Measurements from ENCODE around the gene CCDC148. TPM values are rescaled to one million over a fixed set of nuclear protein-coding genes. Genes with fewer than 3 reads are reported as not detected.
"Not testable (repeated sequence)": the region's sequence is repeated elsewhere in the genome, so short reads cannot be mapped to it uniquely, and the experiment has no call there.

Gene CCDC148
- total RNA-seq, 4 donors from 2014 or later, result not detected

DNA sequence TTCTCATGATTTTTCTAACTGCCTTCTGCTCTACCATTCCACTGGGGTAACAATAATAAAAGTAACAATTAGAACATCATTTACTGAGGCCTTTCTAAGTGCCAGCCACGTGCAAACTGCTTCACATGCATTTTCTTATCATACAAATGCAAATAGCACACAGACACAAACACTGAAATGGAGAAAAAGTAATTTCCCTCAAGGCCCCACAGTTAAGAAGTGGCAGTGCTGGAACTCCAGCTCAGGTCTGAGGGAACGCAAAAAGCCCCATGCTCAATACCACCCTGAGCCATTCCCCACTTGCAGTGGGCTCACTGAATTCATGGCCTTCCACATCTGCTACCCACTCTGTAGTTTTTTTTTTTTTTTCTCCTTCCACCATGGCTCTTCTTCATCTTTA, 214.3 kb downstream of the CCDC148 start:
- TF ChIP-seq, protein P1, sequence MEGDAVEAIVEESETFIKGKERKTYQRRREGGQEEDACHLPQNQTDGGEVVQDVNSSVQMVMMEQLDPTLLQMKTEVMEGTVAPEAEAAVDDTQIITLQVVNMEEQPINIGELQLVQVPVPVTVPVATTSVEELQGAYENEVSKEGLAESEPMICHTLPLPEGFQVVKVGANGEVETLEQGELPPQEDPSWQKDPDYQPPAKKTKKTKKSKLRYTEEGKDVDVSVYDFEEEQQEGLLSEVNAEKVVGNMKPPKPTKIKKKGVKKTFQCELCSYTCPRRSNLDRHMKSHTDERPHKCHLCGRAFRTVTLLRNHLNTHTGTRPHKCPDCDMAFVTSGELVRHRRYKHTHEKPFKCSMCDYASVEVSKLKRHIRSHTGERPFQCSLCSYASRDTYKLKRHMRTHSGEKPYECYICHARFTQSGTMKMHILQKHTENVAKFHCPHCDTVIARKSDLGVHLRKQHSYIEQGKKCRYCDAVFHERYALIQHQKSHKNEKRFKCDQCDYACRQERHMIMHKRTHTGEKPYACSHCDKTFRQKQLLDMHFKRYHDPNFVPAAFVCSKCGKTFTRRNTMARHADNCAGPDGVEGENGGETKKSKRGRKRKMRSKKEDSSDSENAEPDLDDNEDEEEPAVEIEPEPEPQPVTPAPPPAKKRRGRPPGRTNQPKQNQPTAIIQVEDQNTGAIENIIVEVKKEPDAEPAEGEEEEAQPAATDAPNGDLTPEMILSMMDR (IDR thresholded peaks at IDR 0.05), result no peak
- TF ChIP-seq POLR2A (IDR thresholded peaks at IDR 0.05), result no peak
- no peak overlapping the region for H3K4me3 ChIP-seq
- no peaks in the 10 kb centered on the region for H3K36me3 ChIP-seq
- no peaks in the 10 kb centered on the region for H3K9me3 ChIP-seq
- no peak overlapping the region for H3K27ac ChIP-seq
- no peaks in the 10 kb centered on the region for H3K4me1 ChIP-seq
- no peak for DNase-seq
- H3K27me3 ChIP-seq, result no peaks in the 10 kb centered on the region

DNA sequence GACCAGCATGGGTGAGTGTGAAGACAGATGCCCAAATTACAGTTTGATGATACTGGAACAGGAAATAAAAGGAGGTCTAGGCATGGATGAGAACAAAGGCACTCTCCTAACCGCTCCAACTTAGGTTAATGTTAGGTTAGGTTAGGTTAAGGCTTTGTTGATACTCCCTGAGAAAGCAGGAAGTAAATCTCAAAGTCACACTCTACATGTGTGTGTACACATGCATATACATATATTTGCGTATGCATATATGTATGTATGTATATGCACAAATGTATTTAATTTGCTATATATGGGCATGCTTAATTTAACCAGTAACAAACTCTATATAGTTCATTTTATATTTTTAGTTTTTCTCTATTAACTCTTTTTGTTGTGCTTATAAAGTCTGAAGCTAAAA, 215.6 kb downstream of the CCDC148 start:
- Histone ChIP-seq H3K27me3 (no peaks in the 10 kb centered on the region), H3K4me3 (no peak overlapping the region), H3K9me3 (no peaks in the 10 kb centered on the region), H3K4me1 (no peaks in the 10 kb centered on the region), H3K27ac (no peak overlapping the region), H3K36me3 (no peaks in the 10 kb centered on the region)
- TF ChIP-seq POLR2A (IDR thresholded peaks at IDR 0.05), result no peak
- TF ChIP-seq, protein P1 (IDR thresholded peaks at IDR 0.05), result no peak
- DNase-seq, result no peak

DNA sequence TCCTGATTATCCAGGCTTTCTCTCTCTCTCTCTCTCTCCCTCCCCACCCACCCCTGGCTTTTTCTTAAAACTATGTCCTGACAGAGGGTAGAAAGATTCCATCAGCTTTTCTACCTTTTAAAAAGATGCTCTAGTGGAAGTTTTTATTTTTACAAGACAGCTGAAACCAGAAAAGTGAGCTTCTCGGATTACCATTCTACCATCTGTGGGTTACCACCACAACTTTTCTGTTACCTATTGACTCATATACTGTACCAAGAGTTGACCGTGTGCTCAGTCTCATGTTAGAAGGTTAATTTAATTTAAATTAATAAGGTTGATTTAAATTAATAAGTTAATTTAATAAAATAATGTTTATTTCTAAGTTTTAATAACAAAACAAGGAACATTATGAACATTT, 217.3 kb downstream of the CCDC148 start:
- Histone ChIP-seq H3K36me3 (no peaks in the 10 kb centered on the region), H3K4me1 (no peaks in the 10 kb centered on the region), H3K4me3 (no peak overlapping the region), H3K27ac (no peak overlapping the region), H3K9me3 (no peaks in the 10 kb centered on the region), H3K27me3 (no peaks in the 10 kb centered on the region)
- TF ChIP-seq, protein P1 (IDR thresholded peaks at IDR 0.05), result no peak
- TF ChIP-seq POLR2A (IDR thresholded peaks at IDR 0.05), result no peak
- no peak for DNase-seq

DNA sequence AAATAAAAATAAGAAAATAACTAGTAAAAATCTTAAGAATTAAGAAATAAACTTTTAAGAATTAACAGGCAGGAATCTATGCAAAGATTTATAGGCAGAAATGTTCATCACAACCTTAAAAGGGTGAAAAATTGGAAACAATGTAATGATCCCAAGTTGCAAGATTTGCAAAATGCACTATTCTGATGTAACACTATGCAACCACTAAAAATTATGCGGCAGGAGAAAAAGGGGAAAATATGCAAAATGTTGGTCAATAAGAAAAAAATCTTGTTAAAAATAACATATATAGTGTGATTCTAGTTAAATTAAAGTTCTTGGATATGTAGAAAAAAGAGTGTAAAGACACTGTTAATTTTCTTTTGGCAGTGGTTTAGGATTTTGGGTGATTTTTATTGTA, 222.1 kb downstream of the CCDC148 start:
- TF ChIP-seq POLR2A (IDR thresholded peaks at IDR 0.05), result no peak
- TF ChIP-seq, protein P1 (IDR thresholded peaks at IDR 0.05), result no peak
- H3K4me3 ChIP-seq, result no peak overlapping the region

DNA sequence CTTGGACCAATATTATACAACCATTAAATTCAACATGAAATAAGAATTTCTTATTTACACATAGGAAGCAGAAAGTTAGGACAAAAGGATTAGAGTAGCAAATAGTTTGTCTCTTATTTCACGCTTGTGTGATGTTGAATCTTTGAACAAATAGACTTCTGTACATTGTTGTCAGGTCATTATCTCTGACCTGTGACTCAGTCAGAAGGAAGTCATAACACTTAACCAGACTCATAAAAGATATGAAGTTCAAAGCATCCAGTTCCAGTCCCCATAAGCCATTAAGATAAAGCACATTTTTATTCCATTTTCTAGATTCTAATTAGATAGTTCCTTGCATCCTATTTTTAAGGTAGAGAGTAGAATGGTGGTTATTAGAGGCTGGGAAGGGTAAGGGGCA, 224.1 kb downstream of the CCDC148 start:
- Histone ChIP-seq H3K9me3 (no peaks in the 10 kb centered on the region), H3K27me3 (no peaks in the 10 kb centered on the region), H3K4me3 (no peak overlapping the region), H3K36me3 (no peaks in the 10 kb centered on the region), H3K4me1 (no peaks in the 10 kb centered on the region), H3K27ac (no peak overlapping the region)
- no peak for TF ChIP-seq POLR2A (IDR thresholded peaks at IDR 0.05)
- TF ChIP-seq, protein P1 (IDR thresholded peaks at IDR 0.05), result no peak
- no peak for DNase-seq

More for the DNA sequence above, 222.1 kb downstream of the CCDC148 start:
- no peaks in the 10 kb centered on the region for H3K27me3 ChIP-seq
- no peaks in the 10 kb centered on the region for H3K9me3 ChIP-seq
- no peak for DNase-seq
- no peaks in the 10 kb centered on the region for H3K36me3 ChIP-seq
- no peaks in the 10 kb centered on the region for H3K4me1 ChIP-seq
- H3K27ac ChIP-seq, result no peak overlapping the region

DNA sequence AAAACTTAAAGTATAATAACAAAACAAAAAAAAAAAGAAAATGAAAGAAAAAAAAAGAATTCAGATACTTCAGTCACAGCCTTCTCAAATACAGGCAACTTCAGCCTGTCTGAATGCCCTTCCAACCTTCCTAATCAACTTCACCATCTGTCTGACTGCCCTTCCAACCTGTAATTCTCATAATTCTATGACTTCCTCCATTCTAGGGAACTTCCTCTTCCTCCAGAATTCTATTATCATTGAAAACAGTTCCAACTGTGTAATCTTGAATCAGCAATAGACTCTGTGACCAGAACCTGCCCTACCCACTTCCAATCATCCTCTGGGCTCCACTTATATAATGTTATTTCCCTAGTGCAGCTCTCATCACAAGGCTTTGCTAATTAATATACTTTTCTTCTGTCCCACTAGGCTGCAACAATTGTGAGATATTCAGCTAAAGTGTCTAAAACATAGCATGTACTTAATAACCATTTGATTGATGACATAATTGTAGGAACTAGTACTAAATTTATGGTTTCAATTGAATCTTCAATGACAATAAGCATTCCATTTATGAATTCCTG, 227.5 kb downstream of the CCDC148 start:
- H3K4me1 ChIP-seq, result no peaks in the 10 kb centered on the region
- H3K27me3 ChIP-seq, result no peaks in the 10 kb centered on the region
- H3K4me3 ChIP-seq, result no peak overlapping the region
- TF ChIP-seq, protein P1 (IDR thresholded peaks at IDR 0.05), result no peak
- no peak for TF ChIP-seq POLR2A (IDR thresholded peaks at IDR 0.05)
- DNase-seq, result no peak
- no peak overlapping the region for H3K27ac ChIP-seq
- no peaks in the 10 kb centered on the region for H3K36me3 ChIP-seq
- H3K9me3 ChIP-seq, result no peaks in the 10 kb centered on the region

DNA sequence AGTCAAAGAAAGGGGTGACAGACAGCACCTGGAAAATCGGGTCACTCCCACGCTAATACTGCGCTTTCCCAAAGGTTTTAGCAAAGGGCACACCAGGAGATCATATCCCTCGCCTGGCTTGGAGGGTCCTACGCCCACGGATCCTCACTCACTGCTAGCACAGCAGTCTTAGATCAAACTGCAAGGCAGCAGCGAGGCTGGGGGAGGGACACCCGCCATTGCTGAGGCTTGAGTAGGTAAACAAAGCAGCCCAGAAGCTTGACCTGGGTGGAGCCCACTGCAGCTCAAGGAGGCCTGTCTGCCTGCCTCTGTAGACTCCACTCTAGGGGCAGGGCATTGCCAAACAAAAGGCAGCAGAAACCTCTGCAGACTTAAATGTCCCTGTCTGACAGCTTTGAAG, 233.5 kb downstream of the CCDC148 start:
- H3K27me3 ChIP-seq, H3K4me3 ChIP-seq, DNase-seq, H3K27ac ChIP-seq, H3K9me3 ChIP-seq, H3K36me3 ChIP-seq, H3K4me1 ChIP-seq: not testable (repeated sequence)

Measured in Peyer's patch (tissue), 4 donors.